SH-SY5Y (cell line): ENCODE measurements around the gene SOX6.

Experiments used
- GATA2 ChIP-seq: IDR thresholded peaks from 2 replicates; pipeline ENCODE4 v1.6.1; 2011; ENCODE audit warnings: mild to moderate bottlenecking, low read depth, low read length
- GATA3 ChIP-seq: IDR thresholded peaks from 2 replicates; pipeline ENCODE4 v1.6.1; 2011; ENCODE audit warnings: low read depth, mild to moderate bottlenecking, low read length, moderate library complexity

- TF ChIP-seq GATA3, result no peak
- no peak for TF ChIP-seq GATA2
Measured at GRCh38 chr11:16009021-16009420, 347.3 kb downstream of the SOX6 start.
